ENCODE data around the gene CD34. TPM values are rescaled to one million over a fixed set of nuclear protein-coding genes. Genes with fewer than 3 reads are reported as not detected.

Gene CD34
- total RNA-seq, 1 experiment from 2014 or later: 0.35 TPM

DNA sequence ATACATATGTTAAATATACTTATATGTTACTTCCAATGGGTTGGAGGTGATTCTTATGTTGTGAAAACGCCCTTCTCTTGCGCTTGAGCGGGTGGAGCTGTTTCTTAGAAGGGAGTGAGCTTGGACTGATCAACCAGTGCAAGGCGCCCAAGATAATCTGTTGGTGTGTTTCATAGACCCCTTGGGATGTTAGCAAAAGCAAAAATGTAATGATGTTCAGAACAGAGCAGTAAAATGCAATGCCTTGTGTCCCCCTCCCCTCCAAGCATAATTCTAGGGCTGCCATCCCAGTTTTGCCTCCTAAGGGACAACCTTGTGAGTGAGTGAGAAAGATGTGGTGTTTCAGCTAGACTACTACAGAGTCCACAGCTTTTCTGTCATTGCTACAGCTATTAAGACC is 6.2 kb upstream of the CD34 start:
- no peak overlapping the region for H2AK5ac ChIP-seq (ENCODE audit: insufficient read length, low read length)
- H4K20me1 ChIP-seq (ENCODE audit: control insufficient read depth, insufficient read depth, insufficient read length): no peaks in the 10 kb centered on the region

More for the DNA sequence above, 6.2 kb upstream of the CD34 start:
- Histone ChIP-seq H3K9ac (ENCODE audit: extremely low read depth, insufficient read length, low read length) (no peak overlapping the region), H3K27me3 (ENCODE audit: insufficient read depth, low read length) (peaks cover 7% of the 10 kb centered on the region; the same call in 1 of the 2 replicates), H3K4me2 (ENCODE audit: insufficient read depth, insufficient read length, low read length) (no peak overlapping the region), H2BK15ac (ENCODE audit: low read depth, low read length) (no peak overlapping the region), H4K91ac (ENCODE audit: insufficient read length, low read depth, low read length) (no peak overlapping the region), H3K23me2 (ENCODE audit: insufficient read length, low read depth, low read length, poor library complexity, severe bottlenecking) (no peaks in the 10 kb centered on the region), H2AFZ (ENCODE audit: low read length) (no peak overlapping the region), H3K56ac (ENCODE audit: insufficient read length, low read depth, low read length) (no peak overlapping the region), H3K14ac (ENCODE audit: insufficient read depth, low read length) (no peak overlapping the region), H2BK20ac (ENCODE audit: low read depth, low read length, poor library complexity, severe bottlenecking) (no peak overlapping the region), H4K5ac (ENCODE audit: insufficient read length, low read depth, low read length) (no peak overlapping the region), H3K4ac (ENCODE audit: low read depth, low read length) (no peak overlapping the region), H3K4me1 (ENCODE audit: insufficient read depth, low read length) (no peaks in the 10 kb centered on the region), H3K23ac (ENCODE audit: insufficient read length, low read depth, low read length) (no peak overlapping the region), H3K79me1 (ENCODE audit: insufficient read depth, low read depth, low read length, poor library complexity, severe bottlenecking) (no peaks in the 10 kb centered on the region), H3K79me2 (ENCODE audit: insufficient read depth, low read length) (no peaks in the 10 kb centered on the region), H4K8ac (replicated peaks; ENCODE audit: insufficient read length, low read depth, low read length) (no peak overlapping the region), H3K27ac (ENCODE audit: insufficient read length, low read depth, low read length) (no peak overlapping the region), H2BK120ac (ENCODE audit: low read depth, low read length, poor library complexity, severe bottlenecking) (no peak overlapping the region), H2BK5ac (ENCODE audit: insufficient read length, low read length) (no peak overlapping the region), H3K18ac (ENCODE audit: insufficient read length, low read depth, low read length) (no peak overlapping the region), H3K9me3 (ENCODE audit: control insufficient read depth, low read depth, low read length) (no peaks in the 10 kb centered on the region), H2BK12ac (ENCODE audit: insufficient read length, low read depth, low read length) (no peak overlapping the region), H3T11ph (ENCODE audit: low read length) (no peak overlapping the region)
- TF ChIP-seq, protein P1, sequence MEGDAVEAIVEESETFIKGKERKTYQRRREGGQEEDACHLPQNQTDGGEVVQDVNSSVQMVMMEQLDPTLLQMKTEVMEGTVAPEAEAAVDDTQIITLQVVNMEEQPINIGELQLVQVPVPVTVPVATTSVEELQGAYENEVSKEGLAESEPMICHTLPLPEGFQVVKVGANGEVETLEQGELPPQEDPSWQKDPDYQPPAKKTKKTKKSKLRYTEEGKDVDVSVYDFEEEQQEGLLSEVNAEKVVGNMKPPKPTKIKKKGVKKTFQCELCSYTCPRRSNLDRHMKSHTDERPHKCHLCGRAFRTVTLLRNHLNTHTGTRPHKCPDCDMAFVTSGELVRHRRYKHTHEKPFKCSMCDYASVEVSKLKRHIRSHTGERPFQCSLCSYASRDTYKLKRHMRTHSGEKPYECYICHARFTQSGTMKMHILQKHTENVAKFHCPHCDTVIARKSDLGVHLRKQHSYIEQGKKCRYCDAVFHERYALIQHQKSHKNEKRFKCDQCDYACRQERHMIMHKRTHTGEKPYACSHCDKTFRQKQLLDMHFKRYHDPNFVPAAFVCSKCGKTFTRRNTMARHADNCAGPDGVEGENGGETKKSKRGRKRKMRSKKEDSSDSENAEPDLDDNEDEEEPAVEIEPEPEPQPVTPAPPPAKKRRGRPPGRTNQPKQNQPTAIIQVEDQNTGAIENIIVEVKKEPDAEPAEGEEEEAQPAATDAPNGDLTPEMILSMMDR (conservative IDR thresholded peaks at IDR 0.05): no peak
- H3K4me3 Mint-ChIP-seq: no peak overlapping the region
- H3K36me3 Mint-ChIP-seq (ENCODE audit: insufficient read depth in 1 of 3, low read depth in 3 of 3): no peaks in the 10 kb centered on the region
- DNase-seq: no peak
- peaks cover 38% of the 10 kb centered on the region for H3K27me3 Mint-ChIP-seq (ENCODE audit: low read depth)
- no CpG with 5 or more reads among the region's 4 CpGs for WGBS (ENCODE audit: extremely low coverage, insufficient read length, low lambda C conversion rate)
- H3K4me1 Mint-ChIP-seq: peaks cover 11 to 12% of the 10 kb centered on the region in 2 experiments
- H3K9me3 Mint-ChIP-seq: no peaks in the 10 kb centered on the region
- H3K27ac Mint-ChIP-seq: no peak overlapping the region

Measured in H9 (cell line).